Neural progenitor cell (in vitro differentiated cells): ENCODE data around the gene TPPP2.

Source experiments
- CTCF ChIP-seq: fragments of 200-600 bp; sonication (generic); IDR thresholded peaks from 2 replicates; pipeline ENCODE4 v1.5.1; 2017; ENCODE audit warnings: antibody characterized with exemption, mild to moderate bottlenecking
- EZH2 ChIP-seq: fragments of 200-600 bp; sonication (generic); IDR thresholded peaks from 2 replicates; pipeline ENCODE4 v1.6.1; 2017; ENCODE audit warnings: antibody characterized with exemption, mild to moderate bottlenecking, moderate library complexity

GRCh38 chr14:21057803-21058675 lies 28.0 kb downstream of the TPPP2 start, which contains the start of gene RNASE8:
- TF ChIP-seq CTCF (no peak), EZH2 (no peak)
